A549 treated with RU486 at 1 μM for 4 hours (cell line): Measurements from ENCODE around the gene CAPN13. TPM values are rescaled to one million over a fixed set of nuclear protein-coding genes. Genes with fewer than 3 reads are reported as not detected.

ENCODE experiments used
- total RNA-seq: library from RNA; stranded (reverse); fragments of 200-300 nt; extraction: Qiagen RNA extraction; gene quantifications from 5 replicates; pipeline ENCODE4 v1.2.3, GENCODE V29; 2022; ENCODE audit warnings: low read depth

Gene CAPN13, protein sequence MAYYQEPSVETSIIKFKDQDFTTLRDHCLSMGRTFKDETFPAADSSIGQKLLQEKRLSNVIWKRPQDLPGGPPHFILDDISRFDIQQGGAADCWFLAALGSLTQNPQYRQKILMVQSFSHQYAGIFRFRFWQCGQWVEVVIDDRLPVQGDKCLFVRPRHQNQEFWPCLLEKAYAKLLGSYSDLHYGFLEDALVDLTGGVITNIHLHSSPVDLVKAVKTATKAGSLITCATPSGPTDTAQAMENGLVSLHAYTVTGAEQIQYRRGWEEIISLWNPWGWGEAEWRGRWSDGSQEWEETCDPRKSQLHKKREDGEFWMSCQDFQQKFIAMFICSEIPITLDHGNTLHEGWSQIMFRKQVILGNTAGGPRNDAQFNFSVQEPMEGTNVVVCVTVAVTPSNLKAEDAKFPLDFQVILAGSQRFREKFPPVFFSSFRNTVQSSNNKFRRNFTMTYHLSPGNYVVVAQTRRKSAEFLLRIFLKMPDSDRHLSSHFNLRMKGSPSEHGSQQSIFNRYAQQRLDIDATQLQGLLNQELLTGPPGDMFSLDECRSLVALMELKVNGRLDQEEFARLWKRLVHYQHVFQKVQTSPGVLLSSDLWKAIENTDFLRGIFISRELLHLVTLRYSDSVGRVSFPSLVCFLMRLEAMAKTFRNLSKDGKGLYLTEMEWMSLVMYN
- total RNA-seq = 0.07 to 0.08 TPM in 2 of 5 replicates, not detected in the others

GRCh38 chr2:30807249-30807648 lies at the start of gene CAPN13:
Gene CAPN13, minus strand, starts transcription at chr2:30807446. Its CDS starts 20,121 bp downstream, at chr2:30787325.

